RPMI7951 (cell line): ENCODE measurements around the gene SIPA1. TPM values are rescaled to one million over a fixed set of nuclear protein-coding genes. Genes with fewer than 3 reads are reported as not detected.

Experiments used
- total RNA-seq: library from RNA; depleted of rRNA; stranded (reverse); fragments of >200 nt; shearing (Covaris generic); gene quantifications from 2 replicates; pipeline ENCODE4 v1.2.3, GENCODE V29; 2014; rRNA removed

Gene SIPA1
- total RNA-seq, 1 experiment from 2014 or later: 16.7 TPM

Other genes with a start within 250 kb of the SIPA1 start
- 3.5 and 4.7 TPM in 2 replicates for gene NEAT1, start 215.3 kb upstream of the SIPA1 start, total RNA-seq
- 481 and 510 TPM in 2 replicates for gene MALAT1, start 139.1 kb upstream of the SIPA1 start, total RNA-seq
- gene SCYL1, start 113.0 kb upstream of the SIPA1 start, total RNA-seq: 64.1 and 65.7 TPM in 2 replicates
- gene LTBP3, start 79.7 kb upstream of the SIPA1 start, total RNA-seq: 20.9 and 38.4 TPM in 2 replicates
- 87.7 and 98.0 TPM in 2 replicates for gene ZNRD2, start 67.6 kb upstream of the SIPA1 start, total RNA-seq
- 36.9 and 43.1 TPM in 2 replicates for gene FAM89B, start 65.6 kb upstream of the SIPA1 start, total RNA-seq
- gene EHBP1L1, start 62.0 kb upstream of the SIPA1 start, total RNA-seq: 22.8 and 47.8 TPM in 2 replicates
- gene KCNK7, start 42.3 kb upstream of the SIPA1 start, total RNA-seq: not detected in 2 replicates
- 11.8 and 24.2 TPM in 2 replicates for gene MAP3K11, start 23.9 kb upstream of the SIPA1 start, total RNA-seq
- gene PCNX3, start 22.3 kb upstream of the SIPA1 start, total RNA-seq: 9.1 and 11.9 TPM in 2 replicates
- gene RELA, start 24.8 kb downstream of the SIPA1 start, total RNA-seq: 33.3 and 34.2 TPM in 2 replicates
- gene KAT5, start 74.2 kb downstream of the SIPA1 start, total RNA-seq: 36.8 and 47.9 TPM in 2 replicates
- gene RNASEH2C, start 82.7 kb downstream of the SIPA1 start, total RNA-seq: 38.3 and 54.8 TPM in 2 replicates
- gene AP5B1, start 142.9 kb downstream of the SIPA1 start, total RNA-seq: 4.2 and 6.7 TPM in 2 replicates
- not detected in 2 replicates for gene OVOL1, start 149.0 kb downstream of the SIPA1 start, total RNA-seq
- 0.20 TPM in 1 of 2 replicates, not detected in the other for gene SNX32, start 195.9 kb downstream of the SIPA1 start, total RNA-seq
- 2,043 and 2,212 TPM in 2 replicates for gene CFL1, start 220.1 kb downstream of the SIPA1 start, total RNA-seq
- gene MUS81, start 222.3 kb downstream of the SIPA1 start, total RNA-seq: 38.9 and 40.6 TPM in 2 replicates
- gene EFEMP2, start 234.7 kb downstream of the SIPA1 start, total RNA-seq: 5.4 and 8.4 TPM in 2 replicates
- 5.4 and 8.9 TPM in 2 replicates for gene CTSW, start 241.7 kb downstream of the SIPA1 start, total RNA-seq